ENCODE data around the gene LEMD3.

The LEMD3 gene

GRCh38 chr12:65278576-65279368, 109.4 kb downstream of the LEMD3 start, which contains the start of gene MSRB3 (continued):
- TF ChIP-seq GLIS2 (tag by site-specific recombination; IDR thresholded peaks at IDR 0.05) (peak; percentile 79), ZNF501 (tag by site-specific recombination; IDR thresholded peaks at IDR 0.05) (peak; percentile 91), PRDM2 (tag by site-specific recombination; IDR thresholded peaks at IDR 0.05; ENCODE audit: borderline replicate concordance) (no peak), BCL11A (tag by site-specific recombination; IDR thresholded peaks at IDR 0.05; ENCODE audit: low read depth) (peak; percentile 71), ZNF426 (tag by site-specific recombination; IDR thresholded peaks at IDR 0.05) (no peak), ZSCAN5A (tag by site-specific recombination; IDR thresholded peaks at IDR 0.05) (peak; percentile 42), IKZF3 (tag by site-specific recombination; IDR thresholded peaks at IDR 0.05) (0 out of 2 replicates have a peak, but pooled peaks have one; percentile 25), ZNF473 (tag by site-specific recombination; IDR thresholded peaks at IDR 0.05) (no peak), ZNF704 (tag by site-specific recombination; IDR thresholded peaks at IDR 0.05) (no peak), ZFP37 (tag by site-specific recombination; IDR thresholded peaks at IDR 0.05) (peak; percentile 48; the same call in 1 of the 2 replicates), ZNF350 (tag by site-specific recombination; IDR thresholded peaks at IDR 0.05) (no peak), ZNF785 (tag by site-specific recombination; IDR thresholded peaks at IDR 0.05) (no peak), GLI2 (tag by site-specific recombination; IDR thresholded peaks at IDR 0.05; ENCODE audit: borderline replicate concordance, low read depth) (no peak), ZNF518A (tag by site-specific recombination; conservative IDR thresholded peaks at IDR 0.05; ENCODE audit: low read depth) (no peak), ZSCAN4 (tag by site-specific recombination; IDR thresholded peaks at IDR 0.05) (no peak), ZFP69B (tag by site-specific recombination; IDR thresholded peaks at IDR 0.05) (no peak; the same call in 1 of the 2 replicates), ZNF792 (tag by site-specific recombination; IDR thresholded peaks at IDR 0.05) (peak; percentile 36; the same call in 1 of the 2 replicates), ZBTB48 (tag by site-specific recombination; IDR thresholded peaks at IDR 0.05) (peak; percentile 68), ZNF624 (tag by site-specific recombination; IDR thresholded peaks at IDR 0.05) (no peak), ZBTB21 (tag by site-specific recombination; IDR thresholded peaks at IDR 0.05) (no peak), ZNF18 (tag by site-specific recombination; IDR thresholded peaks at IDR 0.05) (0 out of 2 replicates have a peak, but pooled peaks have one; percentile 47), ZNF629 (tag by site-specific recombination; IDR thresholded peaks at IDR 0.05) (no peak), HOXC10 (CRISPR knock-in tag; IDR thresholded peaks at IDR 0.05) (no peak)

Data from HEK293 (cell line).